CD4-positive, alpha-beta T cell (primary cell): ENCODE measurements around the gene ARHGAP15. TPM values are rescaled to one million over a fixed set of nuclear protein-coding genes. Genes with fewer than 3 reads are reported as not detected.

Experiments
- ATAC-seq: fragments of 200-7000 bp; cut with Tn5 transposase; one replicate; pipeline ENCODE4 v1.10.0; 2022; ENCODE audit warnings: mild to moderate bottlenecking; ENCODE audit not compliant: poor library complexity
- CTCF ChIA-PET: fragments of 350-600 bp; sonication (Branson Sonifier 250); formaldehyde crosslinking; loops from one replicate; lab custom pipeline; 2021; ENCODE audit warnings: antibody characterized with exemption, inconsistent platforms; lab: Charles Lee
- POLR2A ChIA-PET: fragments of 350-600 bp; sonication (Branson Sonifier 250); formaldehyde crosslinking; loops from one replicate; lab custom pipeline; 2021; ENCODE audit warnings: antibody characterized with exemption, inconsistent platforms; lab: Charles Lee
- DNase-seq, 14 experiments: peaks; one replicate each; pipeline ENCODE4 v3.0.0-alpha.2; 2013 to 2020; ENCODE audit warnings: mixed read lengths in 2 of 14
- H3K27ac ChIP-seq, 2 donors: one replicate each; pipeline versions ENCODE4 v1.5.1 to v1.7.0; 2013; ENCODE audit warnings: low read length in 2 of 2, low read depth in 1 of 2, mild to moderate bottlenecking in 1 of 2
- H3K27me3 ChIP-seq, 2 experiments: 1 replicate in 1 of 2; 2 replicates in 1 of 2; pipeline versions ENCODE4 v1.6.1 to v1.7.0; 2013; ENCODE audit warnings: low read length in 2 of 2, control low read depth in 1 of 2, mild to moderate bottlenecking in 1 of 2, moderate library complexity in 1 of 2; ENCODE audit not compliant: insufficient read depth in 2 of 2, control insufficient read depth in 1 of 2
- H3K36me3 ChIP-seq: one replicate; pipeline ENCODE4 v1.6.1; 2013; ENCODE audit warnings: low read length, control low read depth; ENCODE audit not compliant: insufficient read depth
- H3K4me1 ChIP-seq: one replicate; pipeline ENCODE4 v1.6.1; 2013; ENCODE audit warnings: low read length, control low read depth; ENCODE audit not compliant: insufficient read depth
- H3K4me3 ChIP-seq: one replicate; pipeline ENCODE4 v1.5.1; 2013; ENCODE audit warnings: mild to moderate bottlenecking, low read length, moderate library complexity
- H3K9me3 ChIP-seq, 2 experiments: 1 replicate in 1 of 2; 2 replicates in 1 of 2; pipeline versions ENCODE4 v1.6.1 to v1.7.0; 2013; ENCODE audit warnings: low read length in 2 of 2, mild to moderate bottlenecking in 2 of 2, control low read depth in 1 of 2, moderate library complexity in 1 of 2; ENCODE audit not compliant: control insufficient read depth in 1 of 2, insufficient read depth in 1 of 2
- H3K27ac Mint-ChIP-seq: one replicate; pipeline ENCODE4 v1.8.0; 2020; ENCODE audit warnings: mixed read lengths
- H3K27me3 Mint-ChIP-seq: one replicate; pipeline ENCODE4 v1.8.0; 2021; ENCODE audit warnings: mixed read lengths
- H3K36me3 Mint-ChIP-seq: one replicate; pipeline ENCODE4 v1.8.0; 2021; ENCODE audit warnings: low read depth, mixed read lengths
- H3K4me1 Mint-ChIP-seq: one replicate; pipeline ENCODE4 v1.8.0; 2021; ENCODE audit warnings: low read depth, mixed read lengths
- H3K4me3 Mint-ChIP-seq: one replicate; pipeline ENCODE4 v1.8.0; 2020; ENCODE audit warnings: mild to moderate bottlenecking, mixed read lengths
- H3K9me3 Mint-ChIP-seq: one replicate; pipeline ENCODE4 v1.8.0; 2020; ENCODE audit warnings: mixed read lengths
- CTCF ChIP-seq: fragments of 200-600 bp; IDR thresholded peaks from one replicate; pipeline ENCODE4 v1.8.0; 2022; ENCODE audit warnings: antibody characterized with exemption, mild to moderate bottlenecking
- intact Hi-C, 2 experiments: fragments of 100-400 bp; cut with DNase I in 1 of 2; cut with micrococcal nuclease in 1 of 2; formaldehyde crosslinking; loops; one replicate each; pipeline versions ENCODE4 v1.15.1 to v1.9.0; 2023 to 2025; cut with DNase I, micrococcal nuclease
- total RNA-seq, 174 experiments: library from RNA in 2 of 174; stranded (reverse) in 2 of 174; gene quantifications; one replicate each; pipeline ENCODE4 v1.2.3 and lab custom pipeline; 2021 to 2026

ARHGAP15 gene
- total RNA-seq, 2 experiments from 2014 or later, result 158 to 165 TPM

- H3K27me3 ChIP-seq, result no peaks in the 10 kb centered on the region
- POLR2A ChIA-PET, result no interaction called here
- H3K36me3 Mint-ChIP-seq, result peaks cover 68% of the 10 kb centered on the region
- no peaks in the 10 kb centered on the region for H3K9me3 Mint-ChIP-seq
- DNase-seq (no peak), ATAC-seq (no peak)
- no peak overlapping the region for H3K27ac Mint-ChIP-seq
- H3K9me3 ChIP-seq, result no peaks in the 10 kb centered on the region
- no peak overlapping the region for H3K27ac ChIP-seq
- intact Hi-C loops, result no loop called here
- H3K4me1 ChIP-seq, result no peaks in the 10 kb centered on the region
- no peaks in the 10 kb centered on the region for H3K27me3 Mint-ChIP-seq
- no peak overlapping the region for H3K4me3 Mint-ChIP-seq
- peaks cover 69% of the 10 kb centered on the region for H3K4me1 Mint-ChIP-seq
- TF ChIP-seq CTCF, result no peak
- CTCF ChIA-PET, result no interaction called here
- H3K36me3 ChIP-seq, result peaks cover 3% of the 10 kb centered on the region
- H3K4me3 ChIP-seq, result no peak overlapping the region
These were observed 253.8 kb downstream of the ARHGAP15 start for GRCh38 chr2:143383016-143383415.

- H3K4me1 Mint-ChIP-seq, result peaks cover 59% of the 10 kb centered on the region
- H3K9me3 Mint-ChIP-seq, result no peaks in the 10 kb centered on the region
- TF ChIP-seq CTCF, result no peak
- Histone ChIP-seq H3K27me3 (no peaks in the 10 kb centered on the region), H3K27ac (no peak overlapping the region), H3K4me1 (no peaks in the 10 kb centered on the region), H3K36me3 (peaks cover 4% of the 10 kb centered on the region), H3K4me3 (no peak overlapping the region), H3K9me3 (no peaks in the 10 kb centered on the region)
- peaks cover 68% of the 10 kb centered on the region for H3K36me3 Mint-ChIP-seq
- DNase-seq (no peak), ATAC-seq (no peak)
- no peak overlapping the region for H3K27ac Mint-ChIP-seq
- ChIA-PET POLR2A (no interaction called here), CTCF (interaction anchor here (0.9 to 1.6 kb wide), 3 partner anchors 11 to 20 kb away, joined by 3 to 4 read pairs (median 3); no protein-coding TSS in a partner anchor)
- H3K4me3 Mint-ChIP-seq, result no peak overlapping the region
- intact Hi-C loops, result no loop called here
- no peaks in the 10 kb centered on the region for H3K27me3 Mint-ChIP-seq
These were observed 254.9 kb downstream of the ARHGAP15 start for GRCh38 chr2:143384111-143384510.

GRCh38 chr2:143390171-143390570, 261.0 kb downstream of the ARHGAP15 start:
- H3K4me3 Mint-ChIP-seq, result no peak overlapping the region
- no peak for TF ChIP-seq CTCF
- ChIA-PET CTCF (no interaction called here), POLR2A (no interaction called here)
- no peaks in the 10 kb centered on the region for H3K27me3 Mint-ChIP-seq
- no peaks in the 10 kb centered on the region for H3K9me3 Mint-ChIP-seq
- peaks cover 68% of the 10 kb centered on the region for H3K36me3 Mint-ChIP-seq
- no peak overlapping the region for H3K4me3 ChIP-seq
- no peaks in the 10 kb centered on the region for H3K27me3 ChIP-seq
- no peak overlapping the region for H3K27ac Mint-ChIP-seq
- H3K4me1 ChIP-seq, result no peaks in the 10 kb centered on the region
- peaks cover 12% of the 10 kb centered on the region for H3K36me3 ChIP-seq
- H3K4me1 Mint-ChIP-seq, result peaks cover 69% of the 10 kb centered on the region
- no peak overlapping the region for H3K27ac ChIP-seq
- no peak for DNase-seq
- no peaks in the 10 kb centered on the region for H3K9me3 ChIP-seq
- intact Hi-C loops, result no loop called here
- no peak for ATAC-seq
